AG04449 (cell line): ENCODE measurements around the gene AQP2.
A peak's percentile ranks its signal among the peaks of the same experiment; 100 is the strongest.

Experiments
- CTCF ChIA-PET: fragments of 350-600 bp; formaldehyde crosslinking; extraction: SDS; loops from one replicate; lab custom pipeline; 2021; ENCODE audit warnings: antibody characterized with exemption; lab: Yijun Ruan, JAX
- POLR2A ChIA-PET: fragments of 400-600, 350-600 bp; formaldehyde crosslinking; extraction: SDS; loops from one replicate; lab custom pipeline; 2020; ENCODE audit warnings: antibody characterized with exemption, inconsistent platforms; lab: Yijun Ruan, JAX
- DNase-seq: peaks from one replicate; pipeline ENCODE4 v3.0.0-alpha.2; 2010; ENCODE audit warnings: low read depth, low spot score
- H3K4me3 ChIP-seq: 2 replicates; pipeline ENCODE4 v1.5.1; 2011; ENCODE audit warnings: low read depth, mild to moderate bottlenecking, control low read depth, low read length
- CTCF ChIP-seq: IDR thresholded peaks from one replicate; pipeline ENCODE4 v1.5.1; 2011; ENCODE audit warnings: mild to moderate bottlenecking, moderate library complexity, low read length, control low read depth, inconsistent platforms; ENCODE audit not compliant: insufficient read depth; ENCODE audit errors: missing control alignments

AQP2 gene

GRCh38 chr12:49964849-49965624, 14.5 kb downstream of the AQP2 start:
- TF ChIP-seq CTCF, result no peak
- no peak for DNase-seq
- no peak overlapping the region for H3K4me3 ChIP-seq
- ChIA-PET CTCF (interaction anchor here (0.9 to 26.8 kb wide), 16 partner anchors 11 to 211 kb away, joined by 3 to 1042 read pairs (median 46); partner anchors contain the start of gene AQP2), POLR2A (no interaction called here)

GRCh38 chr12:49965836-49966235, 15.3 kb downstream of the AQP2 start:
- H3K4me3 ChIP-seq, result no peak overlapping the region
- TF ChIP-seq CTCF, result no peak
- ChIA-PET POLR2A (no interaction called here), CTCF (interaction anchor here (0.9 to 26.8 kb wide), 28 partner anchors 7 to 210 kb away, joined by 3 to 1042 read pairs (median 20); partner anchors contain the start of genes AQP2, BCDIN3D, COX14 and SMARCD1)
- no peak for DNase-seq

- no peak for TF ChIP-seq CTCF
- ChIA-PET POLR2A (interaction anchor here (0.7 kb wide), 2 partner anchors 104 to 201 kb away, joined by 4 to 5 read pairs; partner anchors contain the start of gene CERS5), CTCF (interaction anchor here (0.7 to 26.8 kb wide), 48 partner anchors 8 to 275 kb away, joined by 3 to 1042 read pairs (median 6); partner anchors contain the start of genes AQP2, BCDIN3D, COX14 and RACGAP1)
- DNase-seq, result no peak
- no peak overlapping the region for H3K4me3 ChIP-seq
These were observed 16.0 kb downstream of the AQP2 start for GRCh38 chr12:49966511-49967041.

GRCh38 chr12:49967042-49967776, 16.7 kb downstream of the AQP2 start:
- ChIA-PET CTCF (interaction anchor here (0.6 to 26.8 kb wide), 54 partner anchors 8 to 669 kb away, joined by 3 to 1042 read pairs (median 6); partner anchors contain the start of genes AQP2, BCDIN3D, COX14 and RACGAP1), POLR2A (interaction anchor here (0.7 kb wide), 2 partner anchors 103 to 200 kb away, joined by 4 to 5 read pairs; partner anchors contain the start of gene CERS5)
- peak overlapping the region; percentile 56 for H3K4me3 ChIP-seq
- TF ChIP-seq CTCF, result peak; percentile 96
- DNase-seq, result no peak

GRCh38 chr12:49967777-49968250, 17.3 kb downstream of the AQP2 start:
- ChIA-PET POLR2A (no interaction called here), CTCF (interaction anchor here (0.6 to 26.8 kb wide), 43 partner anchors 9 to 669 kb away, joined by 3 to 1042 read pairs (median 9); partner anchors contain the start of genes AQP2, COX14, RACGAP1 and SMARCD1)
- H3K4me3 ChIP-seq, result peak overlapping the region; percentile 56
- no peak for DNase-seq
- no peak for TF ChIP-seq CTCF
